ENCODE results near the gene FRK. TPM values are rescaled to one million over a fixed set of nuclear protein-coding genes. Genes with fewer than 3 reads are reported as not detected.

The FRK gene
- total and polyA plus RNA-seq, 9 donors = 0.40 to 0.79 (median 0.51) TPM

DNA sequence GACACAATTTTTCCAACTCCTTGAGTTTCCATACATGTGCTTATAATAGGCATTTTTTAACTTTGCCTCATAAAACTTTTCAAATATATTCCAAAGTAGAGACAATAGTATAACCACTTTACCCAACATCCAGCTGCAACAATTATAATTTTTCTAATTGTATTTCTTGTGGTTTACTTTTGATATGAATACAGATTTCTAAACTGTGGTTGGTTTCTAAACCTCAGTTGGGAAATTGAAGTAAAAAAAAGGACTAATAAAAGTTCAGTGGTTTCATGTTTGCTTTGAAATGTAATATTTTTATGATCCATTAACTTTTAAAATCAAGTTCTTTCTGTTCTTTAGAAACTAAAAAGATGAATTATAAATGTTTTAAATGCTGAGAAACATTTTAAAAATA, 40.0 kb downstream of the FRK start:
- no peak for DNase-seq
- Histone ChIP-seq H3K9me3 (replicated peaks; ENCODE audit: control insufficient read depth, low read depth, low read length) (no peaks in the 10 kb centered on the region), H3K36me3 (ENCODE audit: control insufficient read depth, insufficient read depth, low read length) (no peaks in the 10 kb centered on the region), H3K27me3 (ENCODE audit: control insufficient read depth, insufficient read depth, low read length) (no peaks in the 10 kb centered on the region), H3K4me3 (ENCODE audit: low read length) (no peak overlapping the region), H3K27ac (ENCODE audit: low read length) (no peak overlapping the region), H3K4me1 (ENCODE audit: control insufficient read depth, insufficient read depth, low read length) (peaks cover 9% of the 10 kb centered on the region)

DNA sequence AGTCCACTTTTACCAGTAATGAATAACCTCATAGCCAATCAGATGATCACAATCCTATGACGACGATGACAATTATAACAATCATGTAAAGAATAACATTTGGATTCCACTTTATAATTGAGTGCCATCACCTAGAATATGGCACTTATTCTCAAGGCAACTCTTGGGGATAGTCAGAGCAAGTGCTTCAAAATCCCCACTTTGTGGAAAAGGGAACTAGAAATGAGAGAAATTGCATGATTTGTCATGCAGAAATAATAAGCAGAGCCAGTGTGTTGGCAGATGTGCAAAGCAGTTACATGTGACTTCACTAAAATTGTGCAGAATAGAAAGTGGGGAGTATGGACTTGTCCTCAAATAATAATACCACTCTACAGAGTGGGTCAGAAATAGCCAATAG, 41.3 kb downstream of the FRK start:
- Histone ChIP-seq H3K4me3 (ENCODE audit: low read length) (no peak overlapping the region), H3K9me3 (replicated peaks; ENCODE audit: control insufficient read depth, low read depth, low read length) (no peaks in the 10 kb centered on the region), H3K27me3 (ENCODE audit: control insufficient read depth, insufficient read depth, low read length) (no peaks in the 10 kb centered on the region), H3K27ac (ENCODE audit: low read length) (no peak overlapping the region), H3K4me1 (ENCODE audit: control insufficient read depth, insufficient read depth, low read length) (peaks cover 9% of the 10 kb centered on the region), H3K36me3 (ENCODE audit: control insufficient read depth, insufficient read depth, low read length) (no peaks in the 10 kb centered on the region)
- DNase-seq = no peak
- WGBS (ENCODE audit: insufficient coverage) = no CpG with 5 or more reads among the region's 2 CpGs

DNA sequence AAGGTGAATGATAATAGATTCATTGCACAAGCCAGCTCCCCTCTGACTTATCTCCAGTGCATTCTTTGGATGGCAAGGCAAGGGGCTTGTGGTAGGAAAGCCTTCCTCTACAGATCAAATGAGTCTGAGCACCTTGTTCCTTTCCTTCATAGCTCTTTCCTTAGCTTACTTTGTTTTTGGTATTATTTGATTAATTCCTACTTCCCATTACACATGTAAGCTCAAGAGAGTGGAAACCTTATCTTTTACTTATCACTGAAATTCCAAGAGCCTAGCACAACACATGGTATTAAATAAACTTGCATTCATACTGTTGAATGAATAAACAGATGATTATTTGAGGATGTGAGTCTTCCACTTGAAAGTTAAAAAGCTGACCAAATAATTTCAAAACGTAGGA, 41.7 kb downstream of the FRK start:
- no peak for DNase-seq
- WGBS (ENCODE audit: insufficient coverage) = no CpG with 5 or more reads among the region's 1 CpG

DNA sequence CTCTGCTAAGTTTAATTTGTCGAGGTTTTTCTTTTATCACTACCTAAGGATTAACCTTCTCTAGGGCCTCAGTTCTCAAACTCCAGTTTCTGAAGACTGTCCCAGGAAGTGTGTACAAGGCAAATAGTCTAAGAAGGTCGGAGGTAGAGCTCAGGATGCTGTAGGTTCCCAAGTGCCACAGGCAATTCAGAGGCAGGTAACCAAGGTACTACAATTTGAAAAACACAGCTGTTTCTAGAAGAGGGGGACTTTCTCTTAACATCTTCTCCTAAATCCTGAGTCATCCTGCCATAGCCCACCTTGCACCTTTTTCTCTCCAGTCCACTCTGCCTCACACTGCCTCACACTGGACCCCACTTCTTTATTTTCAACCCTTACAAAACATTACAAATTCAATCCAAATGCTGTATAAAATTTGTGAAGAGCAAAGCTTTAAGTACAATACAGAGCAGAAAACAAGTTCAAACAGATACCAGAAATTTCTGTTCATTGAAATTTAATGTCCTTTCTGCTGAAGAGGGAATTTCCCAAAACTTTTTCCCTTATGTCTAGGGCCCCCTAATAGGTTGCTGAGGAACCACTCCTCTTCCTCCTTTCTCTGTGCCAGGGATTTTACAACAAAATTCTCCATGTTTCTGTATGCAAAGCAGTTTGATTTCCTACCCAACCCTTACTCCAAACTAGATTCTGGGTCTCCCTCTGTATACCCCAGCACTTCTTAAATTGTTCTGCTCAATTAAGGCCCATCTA, 43.0 kb downstream of the FRK start:
- DNase-seq = no peak
- Histone ChIP-seq H3K27ac (ENCODE audit: low read length) (no peak overlapping the region), H3K4me1 (ENCODE audit: control insufficient read depth, insufficient read depth, low read length) (peaks cover 9% of the 10 kb centered on the region), H3K27me3 (ENCODE audit: control insufficient read depth, insufficient read depth, low read length) (no peaks in the 10 kb centered on the region), H3K36me3 (ENCODE audit: control insufficient read depth, insufficient read depth, low read length) (no peaks in the 10 kb centered on the region), H3K9me3 (replicated peaks; ENCODE audit: control insufficient read depth, low read depth, low read length) (no peaks in the 10 kb centered on the region), H3K4me3 (ENCODE audit: low read length) (no peak overlapping the region)
- WGBS (ENCODE audit: insufficient coverage) = no CpG with 5 or more reads among the region's 2 CpGs

More for the DNA sequence above, 41.7 kb downstream of the FRK start:
- no peaks in the 10 kb centered on the region for H3K27me3 ChIP-seq (ENCODE audit: control insufficient read depth, insufficient read depth, low read length)
- no peak overlapping the region for H3K4me3 ChIP-seq (ENCODE audit: low read length)
- peaks cover 9% of the 10 kb centered on the region for H3K4me1 ChIP-seq (ENCODE audit: control insufficient read depth, insufficient read depth, low read length)
- H3K36me3 ChIP-seq (ENCODE audit: control insufficient read depth, insufficient read depth, low read length) = no peaks in the 10 kb centered on the region
- H3K27ac ChIP-seq (ENCODE audit: low read length) = no peak overlapping the region
- no peaks in the 10 kb centered on the region for H3K9me3 ChIP-seq (replicated peaks; ENCODE audit: control insufficient read depth, low read depth, low read length)

DNA sequence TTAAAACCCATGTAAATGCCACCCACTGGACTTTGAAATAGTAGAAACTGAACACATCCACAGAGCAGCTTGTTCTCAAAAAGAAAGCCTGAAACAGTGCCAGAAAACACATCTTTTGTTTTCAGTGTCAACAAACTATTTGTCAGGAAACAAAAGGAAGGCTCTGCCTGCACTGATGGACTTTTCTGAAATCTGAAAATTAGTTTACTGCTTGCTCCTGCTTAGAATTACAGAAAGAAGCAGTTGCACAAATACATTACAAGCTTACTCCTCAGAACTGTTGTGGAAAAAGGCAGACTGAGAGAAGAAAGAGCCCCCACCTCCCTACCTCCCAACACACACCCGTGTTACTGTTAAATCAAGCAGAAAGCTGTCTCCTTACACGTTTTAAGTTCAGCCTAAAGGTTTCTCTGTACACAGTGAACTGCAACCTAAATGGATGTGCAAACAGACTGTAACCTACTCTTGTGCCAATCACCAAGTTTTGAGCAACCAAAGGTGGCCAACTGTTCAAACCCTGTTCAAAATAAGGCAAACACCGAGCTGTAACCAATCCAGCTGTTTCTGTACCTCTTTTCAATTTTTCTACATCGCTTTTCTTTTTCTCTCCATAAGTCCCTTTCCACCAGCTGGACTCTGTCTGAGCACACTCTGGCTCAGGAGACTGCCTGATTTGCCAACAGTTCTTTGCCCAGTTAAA, 43.7 kb downstream of the FRK start:
- Histone ChIP-seq H3K36me3 (ENCODE audit: control insufficient read depth, insufficient read depth, low read length) (no peaks in the 10 kb centered on the region), H3K27ac (ENCODE audit: low read length) (peak overlapping the region; percentile 4), H3K27me3 (ENCODE audit: control insufficient read depth, insufficient read depth, low read length) (no peaks in the 10 kb centered on the region), H3K4me3 (ENCODE audit: low read length) (no peak overlapping the region), H3K9me3 (replicated peaks; ENCODE audit: control insufficient read depth, low read depth, low read length) (no peaks in the 10 kb centered on the region), H3K4me1 (ENCODE audit: control insufficient read depth, insufficient read depth, low read length) (peaks cover 9% of the 10 kb centered on the region)
- 24% methylated on average over 4 of the region's 4 CpGs for WGBS (ENCODE audit: insufficient coverage)
- peak; percentile 65 for DNase-seq

DNA sequence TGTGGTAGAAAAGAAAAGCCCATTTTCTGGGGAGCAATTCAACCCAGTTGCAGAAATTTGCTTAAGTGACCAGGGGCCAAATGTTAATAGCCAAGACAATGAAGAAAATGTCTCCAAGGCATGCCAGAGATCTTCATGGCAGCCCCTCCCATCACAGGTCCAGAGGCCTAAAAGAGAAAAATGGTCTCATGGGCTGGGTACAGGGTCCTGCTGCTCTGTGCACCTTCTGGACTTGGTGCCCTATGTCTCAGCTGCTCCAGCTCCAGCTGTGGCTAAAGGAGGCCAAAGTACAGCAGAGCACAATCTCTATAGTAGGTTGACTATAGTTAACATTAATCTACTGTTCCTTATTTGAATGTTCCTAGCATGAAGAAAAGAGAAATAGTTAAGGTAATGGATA, 44.7 kb downstream of the FRK start:
- H3K36me3 ChIP-seq (ENCODE audit: control insufficient read depth, insufficient read depth, low read length) = no peaks in the 10 kb centered on the region
- H3K9me3 ChIP-seq (replicated peaks; ENCODE audit: control insufficient read depth, low read depth, low read length) = no peaks in the 10 kb centered on the region
- H3K4me1 ChIP-seq (ENCODE audit: control insufficient read depth, insufficient read depth, low read length) = peaks cover 9% of the 10 kb centered on the region
- no peak overlapping the region for H3K4me3 ChIP-seq (ENCODE audit: low read length)
- DNase-seq = no peak
- no peaks in the 10 kb centered on the region for H3K27me3 ChIP-seq (ENCODE audit: control insufficient read depth, insufficient read depth, low read length)
- no peak overlapping the region for H3K27ac ChIP-seq (ENCODE audit: low read length)

DNA sequence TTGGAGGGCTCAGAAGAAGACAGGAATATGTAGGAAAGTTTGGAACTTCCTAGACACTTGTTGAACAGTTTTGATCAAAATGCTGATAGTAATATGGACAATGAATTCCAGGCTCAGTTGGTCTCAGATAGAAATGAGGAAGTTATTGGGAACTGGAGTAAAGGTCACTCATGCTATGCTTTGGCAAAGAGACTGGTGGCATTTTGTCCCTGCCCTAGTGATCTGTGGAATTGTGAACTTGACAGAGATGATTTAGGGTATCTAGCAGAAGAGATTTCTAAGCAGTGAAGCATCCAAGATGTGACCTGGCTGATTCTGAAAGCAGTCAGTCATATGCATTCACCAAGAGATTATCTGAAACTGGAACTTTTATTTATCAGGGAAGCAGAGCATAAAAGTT, 45.1 kb downstream of the FRK start:
- H3K4me3 ChIP-seq (ENCODE audit: low read length) = no peak overlapping the region
- H3K9me3 ChIP-seq (replicated peaks; ENCODE audit: control insufficient read depth, low read depth, low read length) = no peaks in the 10 kb centered on the region
- no peak for DNase-seq
- no peaks in the 10 kb centered on the region for H3K27me3 ChIP-seq (ENCODE audit: control insufficient read depth, insufficient read depth, low read length)
- H3K27ac ChIP-seq (ENCODE audit: low read length) = no peak overlapping the region
- H3K4me1 ChIP-seq (ENCODE audit: control insufficient read depth, insufficient read depth, low read length) = peaks cover 9% of the 10 kb centered on the region
- no peaks in the 10 kb centered on the region for H3K36me3 ChIP-seq (ENCODE audit: control insufficient read depth, insufficient read depth, low read length)

DNA sequence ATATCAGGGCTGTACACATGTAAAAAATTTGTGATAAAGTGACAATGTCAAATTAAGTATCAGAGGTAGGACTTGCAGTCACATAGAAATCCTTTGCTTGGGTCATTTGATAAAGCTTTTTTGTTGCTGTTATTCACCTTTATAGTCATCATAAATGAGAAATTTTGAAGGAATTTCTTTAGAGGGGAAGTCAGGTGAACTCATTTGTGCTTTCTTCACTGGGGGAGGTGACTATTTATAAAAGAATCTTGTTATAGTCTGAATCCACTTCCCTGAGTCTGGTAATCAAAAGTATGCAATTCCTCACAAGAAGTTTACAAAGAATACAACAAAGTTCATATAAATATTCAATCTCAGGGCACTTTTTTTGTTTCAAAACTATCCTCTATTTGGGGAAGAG, 47.7 kb downstream of the FRK start:
- no peak overlapping the region for H3K27ac ChIP-seq (ENCODE audit: low read length)
- no peaks in the 10 kb centered on the region for H3K36me3 ChIP-seq (ENCODE audit: control insufficient read depth, insufficient read depth, low read length)
- no peaks in the 10 kb centered on the region for H3K27me3 ChIP-seq (ENCODE audit: control insufficient read depth, insufficient read depth, low read length)
- no peak overlapping the region for H3K4me3 ChIP-seq (ENCODE audit: low read length)
- peaks cover 9% of the 10 kb centered on the region for H3K4me1 ChIP-seq (ENCODE audit: control insufficient read depth, insufficient read depth, low read length)
- H3K9me3 ChIP-seq (replicated peaks; ENCODE audit: control insufficient read depth, low read depth, low read length) = no peaks in the 10 kb centered on the region
- DNase-seq = no peak

DNA sequence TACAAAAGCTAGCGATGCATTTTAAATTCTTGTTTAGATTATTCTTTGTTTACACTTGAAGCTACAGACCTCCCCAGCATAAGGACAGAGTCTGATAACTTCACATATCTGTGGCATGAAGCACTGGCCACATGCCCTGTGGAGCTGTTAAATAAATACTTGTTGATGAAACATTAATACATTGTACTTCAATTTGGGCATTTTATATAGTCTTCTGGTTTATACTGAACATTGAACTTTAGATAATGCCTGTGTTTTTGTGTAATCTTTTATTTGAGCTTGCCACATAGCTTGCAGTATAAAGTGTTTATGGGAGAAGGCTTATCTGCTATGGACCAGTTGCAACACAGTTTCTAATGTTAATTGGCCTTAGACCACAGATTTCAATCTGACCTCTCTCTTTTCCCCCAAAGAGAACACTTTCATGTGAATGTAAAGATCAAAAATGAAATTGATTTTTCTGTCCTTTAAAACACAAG, 48.2 kb downstream of the FRK start:
- peaks cover 7% of the 10 kb centered on the region for H3K4me1 ChIP-seq (ENCODE audit: control insufficient read depth, insufficient read depth, low read length)
- no peaks in the 10 kb centered on the region for H3K36me3 ChIP-seq (ENCODE audit: control insufficient read depth, insufficient read depth, low read length)
- no peak for DNase-seq
- H3K27me3 ChIP-seq (ENCODE audit: control insufficient read depth, insufficient read depth, low read length) = no peaks in the 10 kb centered on the region
- WGBS (ENCODE audit: insufficient coverage) = no CpG with 5 or more reads among the region's 1 CpG
- no peak overlapping the region for H3K27ac ChIP-seq (ENCODE audit: low read length)
- H3K4me3 ChIP-seq (ENCODE audit: low read length) = no peak overlapping the region
- no peaks in the 10 kb centered on the region for H3K9me3 ChIP-seq (replicated peaks; ENCODE audit: control insufficient read depth, low read depth, low read length)

DNA sequence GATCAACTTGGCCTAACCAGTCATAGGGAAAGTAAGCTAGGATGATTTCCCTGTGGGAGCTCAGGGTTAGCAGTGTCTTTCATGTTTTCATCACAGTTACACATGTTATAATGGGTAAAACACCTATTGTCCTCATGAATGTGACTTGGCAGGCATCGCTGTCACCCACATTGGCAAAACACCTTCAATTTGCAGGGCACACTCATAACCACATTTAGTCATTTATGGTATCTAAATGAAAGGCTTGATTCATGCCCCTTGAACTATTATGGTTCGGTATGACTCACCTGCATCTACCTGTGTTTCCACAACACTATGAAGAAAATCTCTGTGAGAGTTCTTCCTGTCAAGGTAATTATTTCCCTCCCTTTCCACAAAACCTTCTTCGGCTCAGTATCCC, 49.2 kb downstream of the FRK start:
- H3K27ac ChIP-seq (ENCODE audit: low read length) = no peak overlapping the region
- no peak overlapping the region for H3K4me3 ChIP-seq (ENCODE audit: low read length)
- H3K36me3 ChIP-seq (ENCODE audit: control insufficient read depth, insufficient read depth, low read length) = no peaks in the 10 kb centered on the region
- WGBS (ENCODE audit: insufficient coverage) = 80% methylated on average over 1 of the region's 3 CpGs
- no peaks in the 10 kb centered on the region for H3K27me3 ChIP-seq (ENCODE audit: control insufficient read depth, insufficient read depth, low read length)
- no peak for DNase-seq
- H3K4me1 ChIP-seq (ENCODE audit: control insufficient read depth, insufficient read depth, low read length) = no peaks in the 10 kb centered on the region
- H3K9me3 ChIP-seq (replicated peaks; ENCODE audit: control insufficient read depth, low read depth, low read length) = no peaks in the 10 kb centered on the region
